Measurements from ENCODE around the gene FRMPD4.
"Not testable (repeated sequence)": the region's sequence is repeated elsewhere in the genome, so short reads cannot be mapped to it uniquely, and the experiment has no call there.

FRMPD4 gene

DNA sequence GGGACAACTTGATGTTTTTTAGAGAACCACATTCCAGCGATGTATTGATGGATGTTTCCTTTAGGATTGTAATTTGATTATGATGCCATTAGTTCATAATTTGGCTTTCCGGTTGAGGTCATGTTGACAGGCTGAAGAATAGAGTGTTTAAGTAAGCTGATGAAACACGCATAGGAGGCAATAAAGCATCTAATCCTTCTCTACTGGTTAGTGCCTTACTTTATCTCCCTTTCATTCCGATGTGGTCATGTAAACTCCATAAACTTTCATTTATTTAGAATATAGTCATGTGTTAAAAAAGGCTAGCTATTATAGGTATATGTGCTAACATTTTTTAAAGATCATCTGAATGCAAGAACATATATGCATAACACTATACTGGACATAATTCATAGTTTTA is 15.0 kb downstream of the FRMPD4 start:
- TF ChIP-seq, protein P1, sequence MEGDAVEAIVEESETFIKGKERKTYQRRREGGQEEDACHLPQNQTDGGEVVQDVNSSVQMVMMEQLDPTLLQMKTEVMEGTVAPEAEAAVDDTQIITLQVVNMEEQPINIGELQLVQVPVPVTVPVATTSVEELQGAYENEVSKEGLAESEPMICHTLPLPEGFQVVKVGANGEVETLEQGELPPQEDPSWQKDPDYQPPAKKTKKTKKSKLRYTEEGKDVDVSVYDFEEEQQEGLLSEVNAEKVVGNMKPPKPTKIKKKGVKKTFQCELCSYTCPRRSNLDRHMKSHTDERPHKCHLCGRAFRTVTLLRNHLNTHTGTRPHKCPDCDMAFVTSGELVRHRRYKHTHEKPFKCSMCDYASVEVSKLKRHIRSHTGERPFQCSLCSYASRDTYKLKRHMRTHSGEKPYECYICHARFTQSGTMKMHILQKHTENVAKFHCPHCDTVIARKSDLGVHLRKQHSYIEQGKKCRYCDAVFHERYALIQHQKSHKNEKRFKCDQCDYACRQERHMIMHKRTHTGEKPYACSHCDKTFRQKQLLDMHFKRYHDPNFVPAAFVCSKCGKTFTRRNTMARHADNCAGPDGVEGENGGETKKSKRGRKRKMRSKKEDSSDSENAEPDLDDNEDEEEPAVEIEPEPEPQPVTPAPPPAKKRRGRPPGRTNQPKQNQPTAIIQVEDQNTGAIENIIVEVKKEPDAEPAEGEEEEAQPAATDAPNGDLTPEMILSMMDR (conservative IDR thresholded peaks at IDR 0.05; ENCODE audit: low read depth), result no peak
- CTCF ChIA-PET, result no interaction called here
- DNase-seq (ENCODE audit: low spot score), result no peak
- no peak overlapping the region for H3K27ac ChIP-seq
- POLR2A ChIA-PET (ENCODE audit: low non-redundant PET), result no interaction called here

DNA sequence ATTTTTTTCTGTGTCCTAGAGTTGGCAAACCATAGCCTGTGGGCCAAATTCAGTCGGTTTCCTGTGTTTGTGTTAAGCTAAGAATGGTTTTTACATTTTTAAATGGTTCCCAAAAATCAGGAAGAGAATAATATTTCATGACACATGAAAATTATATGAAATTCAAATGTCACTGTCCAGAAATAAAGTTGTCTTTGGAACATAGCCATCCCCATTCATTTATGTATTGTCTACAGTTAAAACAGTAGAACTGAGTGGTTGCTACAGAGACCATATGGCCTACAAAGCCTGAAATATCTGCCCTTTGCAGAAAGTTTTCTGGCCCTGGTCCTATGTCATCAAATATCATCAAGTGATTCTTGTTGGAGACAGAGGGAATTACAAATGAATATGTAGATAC is 15.5 kb downstream of the FRMPD4 start:
- TF ChIP-seq, protein P1 (conservative IDR thresholded peaks at IDR 0.05; ENCODE audit: low read depth), result no peak
- DNase-seq (ENCODE audit: low spot score), result no peak
- ChIA-PET CTCF (no interaction called here), POLR2A (ENCODE audit: low non-redundant PET) (no interaction called here)
- H3K27ac ChIP-seq, result no peak overlapping the region

DNA sequence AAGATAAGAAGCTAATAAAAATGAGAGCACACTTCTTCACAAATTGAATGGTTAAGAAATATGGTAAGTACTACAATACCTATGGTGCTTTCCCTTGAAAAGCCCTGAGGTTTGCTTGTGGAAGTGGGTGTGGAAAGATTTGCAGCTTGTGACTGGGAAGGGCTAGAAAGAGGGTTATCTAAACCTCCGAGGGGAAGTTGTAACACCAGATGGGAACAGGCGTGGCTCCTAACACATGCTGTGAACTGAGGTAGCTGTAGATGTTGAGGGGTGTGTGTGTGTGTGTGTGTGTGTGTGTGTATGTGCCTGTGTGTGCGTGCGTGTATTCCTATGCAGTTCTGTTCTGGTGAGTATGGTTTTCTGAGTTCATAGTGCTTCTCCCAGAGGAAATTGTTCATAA is 21.5 kb downstream of the FRMPD4 start:
- TF ChIP-seq, protein P1 (conservative IDR thresholded peaks at IDR 0.05; ENCODE audit: low read depth), result no peak
- CTCF ChIA-PET, result no interaction called here

DNA sequence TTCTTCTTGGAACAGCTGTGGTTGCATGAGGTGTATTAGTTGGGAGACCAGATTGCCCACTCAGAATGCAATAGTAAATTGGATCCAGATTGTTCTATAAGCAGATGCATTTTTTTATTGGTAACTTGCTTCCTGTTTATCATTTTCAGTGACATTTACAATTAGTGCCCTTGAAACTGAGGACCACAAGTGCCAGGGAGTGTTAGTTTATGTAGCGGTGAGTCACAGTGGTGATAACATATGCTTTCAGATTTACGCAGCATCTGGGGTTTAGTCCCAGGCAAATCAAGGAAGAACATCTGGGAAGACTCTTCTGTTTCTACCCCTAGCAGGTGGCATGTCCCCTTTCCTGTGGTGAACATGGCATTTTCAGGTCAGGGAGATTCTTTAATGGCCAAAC is 24.1 kb downstream of the FRMPD4 start:
- POLR2A ChIA-PET (ENCODE audit: low non-redundant PET), result no interaction called here
- CTCF ChIA-PET, result no interaction called here
- no peak for DNase-seq (ENCODE audit: low spot score)
- TF ChIP-seq, protein P1 (conservative IDR thresholded peaks at IDR 0.05; ENCODE audit: low read depth), result no peak
- H3K27ac ChIP-seq, result no peak overlapping the region

More for the DNA sequence above, 21.5 kb downstream of the FRMPD4 start:
- no peak for DNase-seq (ENCODE audit: low spot score)
- POLR2A ChIA-PET (ENCODE audit: low non-redundant PET), result no interaction called here
- H3K27ac ChIP-seq, result no peak overlapping the region

DNA sequence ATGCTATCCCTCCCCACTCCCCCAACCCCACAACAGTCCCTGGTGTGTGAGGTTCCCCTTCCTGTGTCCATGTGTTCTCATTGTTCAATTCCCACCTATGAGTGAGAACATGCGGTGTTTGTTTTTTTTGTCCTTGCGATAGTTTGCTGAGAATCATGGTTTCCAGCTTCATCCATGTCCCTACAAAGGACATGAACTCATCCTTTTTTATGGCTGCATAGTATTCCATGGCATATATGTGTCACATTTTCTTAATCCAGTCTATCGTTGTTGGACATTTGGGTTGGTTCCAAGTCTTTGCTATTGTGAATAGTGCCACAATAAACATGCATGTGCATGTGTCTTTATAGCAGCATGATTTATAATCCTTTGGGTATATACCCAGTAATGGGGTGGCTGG is 25.9 kb downstream of the FRMPD4 start:
- DNase-seq (ENCODE audit: low spot score); CTCF ChIA-PET; H3K27ac ChIP-seq; POLR2A ChIA-PET (ENCODE audit: low non-redundant PET): not testable (repeated sequence)

DNA sequence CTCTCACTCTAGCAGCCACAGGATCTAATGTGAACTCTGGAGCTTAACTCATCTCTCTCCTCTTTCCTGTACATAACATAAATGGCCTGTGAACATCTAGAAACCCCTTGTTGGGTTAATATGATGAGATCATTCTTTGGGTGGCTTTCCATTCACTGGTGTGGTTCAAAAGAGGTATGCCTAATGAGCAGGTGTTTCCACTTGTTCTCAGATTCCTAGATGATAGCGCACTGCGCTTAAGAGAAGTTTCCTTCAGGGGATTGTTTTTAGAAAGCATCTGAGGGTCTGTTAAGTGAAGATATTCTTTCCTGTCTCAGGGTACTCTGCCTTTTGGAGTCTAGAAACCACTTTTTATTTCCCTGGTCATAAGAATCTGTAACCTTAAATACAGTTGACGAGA is 32.5 kb downstream of the FRMPD4 start:
- TF ChIP-seq, protein P1 (conservative IDR thresholded peaks at IDR 0.05; ENCODE audit: low read depth), result no peak
- no peak for DNase-seq (ENCODE audit: low spot score)
- no peak overlapping the region for H3K27ac ChIP-seq
- ChIA-PET POLR2A (ENCODE audit: low non-redundant PET) (no interaction called here), CTCF (no interaction called here)

DNA sequence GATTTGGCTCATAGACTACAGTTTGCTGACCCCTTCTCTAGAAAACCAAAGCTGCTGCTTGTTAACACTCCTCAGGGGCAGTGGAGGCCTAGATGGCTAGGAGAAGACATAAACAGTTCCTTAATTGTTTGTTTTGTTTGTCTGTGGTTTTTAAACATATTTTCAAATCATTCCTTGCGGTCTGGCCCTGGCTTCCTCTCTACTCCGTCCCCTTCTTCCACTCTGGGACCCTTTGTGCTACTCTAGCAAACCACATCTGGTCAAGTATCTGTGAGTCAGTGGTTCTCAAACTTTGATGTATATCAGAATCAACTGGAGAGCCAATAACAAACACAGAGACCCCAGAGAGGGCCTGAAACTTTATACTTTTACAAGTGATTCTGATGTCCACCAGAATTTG is 36.1 kb downstream of the FRMPD4 start:
- no peak overlapping the region for H3K27ac ChIP-seq
- CTCF ChIA-PET, result no interaction called here
- no peak for DNase-seq (ENCODE audit: low spot score)
- POLR2A ChIA-PET (ENCODE audit: low non-redundant PET), result no interaction called here
- TF ChIP-seq, protein P1 (conservative IDR thresholded peaks at IDR 0.05; ENCODE audit: low read depth), result no peak

Data from RWPE1 (cell line).